ENCODE data around the gene DBNDD1.

Gene DBNDD1

DNA sequence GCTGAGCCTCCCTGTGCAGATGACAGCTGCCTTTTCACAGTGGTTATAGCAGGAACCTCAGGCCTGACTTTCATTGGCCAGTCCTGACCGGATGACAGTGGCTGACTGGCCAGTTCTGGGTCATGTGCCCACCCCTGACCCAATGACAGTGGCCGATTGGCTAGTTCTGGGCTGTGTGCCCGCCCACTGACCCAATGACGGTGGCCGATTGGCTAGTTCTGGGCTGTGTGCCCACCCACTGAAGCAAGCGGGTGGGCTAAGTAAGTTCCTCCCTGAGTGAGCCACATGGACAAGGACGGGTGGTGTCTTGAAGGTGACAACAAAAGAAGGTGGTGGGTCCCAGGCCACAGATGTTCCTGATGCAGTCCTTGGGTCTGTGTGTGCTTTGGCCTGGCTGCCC lies 61.2 kb downstream of the DBNDD1 start:
- DNase-seq = no peak

DNA sequence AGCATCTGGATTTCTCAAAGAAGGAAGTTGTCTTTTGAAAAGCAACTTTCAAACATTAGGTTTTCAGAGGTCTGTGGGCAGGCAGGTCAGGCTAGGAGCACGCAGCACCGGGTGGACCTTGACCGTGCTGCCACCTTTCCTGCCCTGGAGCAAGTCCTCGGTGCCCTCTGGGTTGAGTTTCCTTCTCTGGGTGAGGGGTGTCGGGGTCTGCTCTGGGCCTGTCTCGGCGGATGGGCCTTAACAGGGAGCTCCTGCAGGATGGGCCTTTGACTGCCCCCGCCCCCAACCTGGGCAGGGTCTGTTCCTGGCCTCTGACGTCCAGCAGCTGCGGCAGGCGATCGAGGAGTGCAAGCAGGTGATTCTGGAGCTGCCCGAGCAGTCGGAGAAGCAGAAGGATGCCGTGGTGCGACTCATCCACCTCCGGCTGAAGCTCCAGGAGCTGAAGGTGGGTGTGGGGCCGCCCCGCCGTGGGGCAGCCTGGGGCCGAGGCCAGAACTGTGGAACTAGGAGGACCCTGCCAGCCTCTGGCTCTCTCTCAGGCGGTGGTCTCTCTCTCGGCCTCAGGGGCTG lies 62.0 kb downstream of the DBNDD1 start:
- DNase-seq = no peak

- DNase-seq = no peak
These were observed 62.6 kb downstream of the DBNDD1 start for GRCh38 chr16:89956505-89957215.

GRCh38 chr16:89955001-89955685 lies 64.1 kb downstream of the DBNDD1 start:
- no peak for DNase-seq
